ENCODE measurements around the gene UMODL1.

The UMODL1 gene

DNA sequence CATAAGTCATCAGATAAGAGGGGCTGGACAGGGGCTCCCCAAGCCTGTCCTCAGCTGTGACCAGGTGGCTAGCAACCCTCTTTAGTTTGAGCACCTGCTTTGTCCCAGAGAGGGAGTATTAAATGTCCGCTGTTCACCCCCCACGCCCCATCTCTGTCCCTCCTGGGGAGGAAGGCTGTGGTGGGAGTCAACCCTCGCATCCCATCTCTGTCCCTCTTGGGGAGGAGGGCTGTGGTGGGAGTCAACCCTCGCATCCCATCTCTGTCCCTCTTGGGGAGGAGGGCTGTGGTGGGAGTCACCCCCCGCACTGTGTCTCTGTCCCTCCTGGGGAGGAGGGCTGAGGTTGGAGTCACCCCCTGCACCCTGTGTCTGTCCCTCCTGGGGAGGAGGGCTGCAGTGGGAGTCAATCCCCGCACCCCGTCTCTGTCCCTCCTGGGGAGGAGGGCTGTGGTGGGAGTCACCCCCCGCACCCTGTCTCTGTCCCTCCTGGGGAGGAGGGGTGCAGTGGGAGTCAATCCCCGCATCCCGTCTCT lies 75.2 kb downstream of the UMODL1 start:
- POLR2A ChIA-PET, result no interaction called here
- TF ChIP-seq, protein P1, sequence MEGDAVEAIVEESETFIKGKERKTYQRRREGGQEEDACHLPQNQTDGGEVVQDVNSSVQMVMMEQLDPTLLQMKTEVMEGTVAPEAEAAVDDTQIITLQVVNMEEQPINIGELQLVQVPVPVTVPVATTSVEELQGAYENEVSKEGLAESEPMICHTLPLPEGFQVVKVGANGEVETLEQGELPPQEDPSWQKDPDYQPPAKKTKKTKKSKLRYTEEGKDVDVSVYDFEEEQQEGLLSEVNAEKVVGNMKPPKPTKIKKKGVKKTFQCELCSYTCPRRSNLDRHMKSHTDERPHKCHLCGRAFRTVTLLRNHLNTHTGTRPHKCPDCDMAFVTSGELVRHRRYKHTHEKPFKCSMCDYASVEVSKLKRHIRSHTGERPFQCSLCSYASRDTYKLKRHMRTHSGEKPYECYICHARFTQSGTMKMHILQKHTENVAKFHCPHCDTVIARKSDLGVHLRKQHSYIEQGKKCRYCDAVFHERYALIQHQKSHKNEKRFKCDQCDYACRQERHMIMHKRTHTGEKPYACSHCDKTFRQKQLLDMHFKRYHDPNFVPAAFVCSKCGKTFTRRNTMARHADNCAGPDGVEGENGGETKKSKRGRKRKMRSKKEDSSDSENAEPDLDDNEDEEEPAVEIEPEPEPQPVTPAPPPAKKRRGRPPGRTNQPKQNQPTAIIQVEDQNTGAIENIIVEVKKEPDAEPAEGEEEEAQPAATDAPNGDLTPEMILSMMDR (IDR thresholded peaks at IDR 0.05; ENCODE audit: insufficient read depth, low read length, missing control alignments), result no peak
- CTCF ChIA-PET, result interaction anchor here (0.8 to 7.0 kb wide), 19 partner anchors 9 to 671 kb away, joined by 3 to 96 read pairs (median 6); no protein-coding TSS in a partner anchor
- no peak overlapping the region for H3K4me3 ChIP-seq (ENCODE audit: low read depth, low read length)
- DNase-seq (ENCODE audit: low read depth, low spot score), result no peak

DNA sequence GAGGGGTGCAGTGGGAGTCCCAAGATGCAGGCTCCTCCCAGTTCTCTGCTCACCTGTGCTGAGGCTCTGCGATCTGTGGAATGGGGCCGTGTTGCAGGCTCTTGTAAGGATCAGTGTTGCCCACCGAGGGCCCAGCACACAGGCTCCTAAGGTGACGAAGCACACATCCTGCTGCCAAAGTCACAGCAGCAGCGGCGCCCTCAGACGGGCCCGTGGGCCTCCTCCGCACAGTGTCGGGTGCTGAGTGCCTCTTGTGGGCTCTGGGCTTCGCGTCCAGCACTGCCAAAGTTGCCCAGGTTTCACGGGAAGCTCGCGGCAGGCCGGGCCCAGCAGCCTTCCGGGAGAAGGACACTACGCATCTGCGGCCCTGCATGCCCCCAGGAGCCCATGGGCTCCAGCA lies 75.7 kb downstream of the UMODL1 start:
- DNase-seq (ENCODE audit: low read depth, low spot score), result no peak
- TF ChIP-seq, protein P1 (IDR thresholded peaks at IDR 0.05; ENCODE audit: insufficient read depth, low read length, missing control alignments), result no peak
- POLR2A ChIA-PET, result no interaction called here
- no peak overlapping the region for H3K4me3 ChIP-seq (ENCODE audit: low read depth, low read length)
- CTCF ChIA-PET, result interaction anchor here (1.2 to 7.0 kb wide), 5 partner anchors 26 to 235 kb away, joined by 4 to 96 read pairs (median 11); no protein-coding TSS in a partner anchor

- TF ChIP-seq, protein P1 (IDR thresholded peaks at IDR 0.05; ENCODE audit: insufficient read depth, low read length, missing control alignments), result no peak
- H3K4me3 ChIP-seq (ENCODE audit: low read depth, low read length), result no peak overlapping the region
- ChIA-PET CTCF (interaction anchor here (1.2 to 7.0 kb wide), 5 partner anchors 18 to 234 kb away, joined by 3 to 96 read pairs (median 4); no protein-coding TSS in a partner anchor), POLR2A (no interaction called here)
- no peak for DNase-seq (ENCODE audit: low read depth, low spot score)
Observed at GRCh38 chr21:42147386-42148020, 76.4 kb downstream of the UMODL1 start.

- no peak for DNase-seq (ENCODE audit: low read depth, low spot score)
- TF ChIP-seq, protein P1 (IDR thresholded peaks at IDR 0.05; ENCODE audit: insufficient read depth, low read length, missing control alignments), result no peak
- ChIA-PET POLR2A (no interaction called here), CTCF (interaction anchor here (0.9 to 7.0 kb wide), 7 partner anchors 9 to 233 kb away, joined by 3 to 96 read pairs (median 4); no protein-coding TSS in a partner anchor)
- no peak overlapping the region for H3K4me3 ChIP-seq (ENCODE audit: low read depth, low read length)
Observed at GRCh38 chr21:42148097-42148496, 77.0 kb downstream of the UMODL1 start.

DNA sequence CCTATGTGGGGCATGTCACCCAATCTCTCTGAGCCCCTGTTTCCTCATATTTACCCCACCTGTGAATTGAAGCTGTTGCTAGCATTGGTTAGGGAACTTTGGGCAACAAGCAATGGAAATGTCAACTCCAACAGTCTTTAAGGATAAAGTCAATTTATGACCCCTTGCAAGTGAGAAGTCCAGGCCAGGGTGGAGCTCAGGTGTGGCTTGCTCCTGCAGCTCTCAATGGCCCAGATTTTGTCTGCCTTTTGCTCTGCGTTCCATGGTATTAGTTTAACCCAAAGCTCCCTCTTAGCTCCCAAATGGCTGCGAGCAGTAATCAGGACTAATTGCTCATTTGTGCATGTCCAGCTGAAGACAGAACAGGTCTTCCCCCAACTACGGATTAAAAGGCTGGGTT lies 77.5 kb downstream of the UMODL1 start:
- CTCF ChIA-PET, result interaction anchor here (0.9 to 7.0 kb wide), 7 partner anchors 10 to 233 kb away, joined by 3 to 96 read pairs (median 4); no protein-coding TSS in a partner anchor
- no peak overlapping the region for H3K4me3 ChIP-seq (ENCODE audit: low read depth, low read length)
- no peak for DNase-seq (ENCODE audit: low read depth, low spot score)
- POLR2A ChIA-PET, result no interaction called here
- TF ChIP-seq, protein P1 (IDR thresholded peaks at IDR 0.05; ENCODE audit: insufficient read depth, low read length, missing control alignments), result no peak

DNA sequence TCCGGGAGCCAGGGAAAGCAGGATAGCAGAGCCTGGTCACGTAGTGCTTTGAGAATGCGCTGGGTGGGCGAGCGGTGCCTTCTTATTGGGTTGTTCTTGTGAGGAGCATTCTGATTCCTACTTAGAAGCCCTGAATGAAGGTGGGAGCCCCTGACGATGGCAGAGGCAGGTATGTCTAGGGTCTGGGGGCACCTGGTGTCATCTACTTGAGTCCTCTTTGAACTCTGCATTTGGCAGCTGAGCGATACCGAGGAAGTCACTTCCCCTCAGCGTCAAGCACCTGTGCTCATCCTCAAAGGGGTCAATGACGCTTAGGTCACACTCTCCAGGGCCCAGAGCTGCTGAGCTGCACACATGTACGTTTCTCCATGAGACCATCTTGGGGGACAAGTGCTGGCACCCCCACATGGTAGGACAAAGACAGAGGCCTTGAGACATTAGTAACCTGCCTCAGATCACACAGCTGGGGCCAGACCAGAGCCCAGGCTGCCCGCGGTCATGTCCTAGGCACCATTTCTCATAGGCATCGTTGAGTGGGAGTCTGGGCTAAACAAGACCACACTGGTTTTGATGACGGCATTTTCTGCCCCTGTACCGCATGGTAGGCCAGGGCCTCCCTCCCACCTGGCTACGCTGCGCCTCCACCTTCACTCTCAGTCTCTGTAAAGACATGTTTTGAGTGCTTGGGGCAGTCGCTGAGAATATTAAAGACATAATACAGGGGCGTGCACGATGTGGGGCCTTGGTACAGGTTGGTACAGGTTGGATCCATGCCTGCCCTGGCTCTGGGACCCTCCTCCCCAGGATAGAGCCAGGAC lies 78.7 kb downstream of the UMODL1 start:
- CTCF ChIA-PET, result no interaction called here
- no peak for DNase-seq (ENCODE audit: low read depth, low spot score)
- TF ChIP-seq, protein P1 (IDR thresholded peaks at IDR 0.05; ENCODE audit: insufficient read depth, low read length, missing control alignments), result no peak
- POLR2A ChIA-PET, result no interaction called here
- no peak overlapping the region for H3K4me3 ChIP-seq (ENCODE audit: low read depth, low read length)

All from AG04449 (cell line).